HCT116 (cell line): ENCODE measurements around the gene TMCC1. TPM values are rescaled to one million over a fixed set of nuclear protein-coding genes. Genes with fewer than 3 reads are reported as not detected.

Experiments
- ATAC-seq: fragments of 200-7000 bp; cut with Tn5 transposase; 2 replicates; pipeline ENCODE4 v1.9.1; 2020; ENCODE audit warnings: mild to moderate bottlenecking, moderate library complexity
- BruUV-seq: library from RNA; stranded (reverse); fragments of 400-500 nt; replicated peaks from 2 replicates; lab custom pipeline; 2021; lab: Mats Ljungman, UMichigan
- CTCF ChIA-PET: fragments of 300-600 bp; sonication (Branson Sonifier 250); formaldehyde crosslinking; loops from one replicate; lab custom pipeline; 2021; ENCODE audit warnings: antibody characterized with exemption; lab: Charles Lee
- POLR2A ChIA-PET: fragments of 300-600, 350-600 bp; sonication (Branson Sonifier 250); formaldehyde crosslinking; loops from one replicate; lab custom pipeline; 2021; ENCODE audit warnings: antibody characterized with exemption; lab: Charles Lee
- RAD21 ChIA-PET, 2 experiments: fragments of 300-600 bp; sonication (Branson Sonifier 250); formaldehyde crosslinking; loops; one replicate each; lab custom pipeline; 2023; ENCODE audit warnings: low total read pairs in 2 of 2; ENCODE audit not compliant: uncharacterized antibody in 2 of 2, unreplicated experiment in 2 of 2, low non-redundant PET in 1 of 2; lab: Charles Lee
- DNase-seq: peaks from one replicate; pipeline ENCODE4 v3.0.0-alpha.2; 2010; ENCODE audit warnings: low read depth, low spot score
- H2AFZ ChIP-seq: fragments of 200-600 bp; shearing (Covaris generic), sonication (generic); 2 replicates; pipeline ENCODE4 v1.6.1; 2017; ENCODE audit warnings: low read depth, mixed run types, mixed read lengths, antibody characterized with exemption, low read length; ENCODE audit not compliant: poor library complexity, severe bottlenecking
- H3K27ac ChIP-seq: 2 replicates; pipeline ENCODE4 v1.5.1; 2012; ENCODE audit warnings: low read depth, low read length
- H3K27me3 ChIP-seq: fragments of 200-600 bp; sonication (generic); 2 replicates; pipeline ENCODE4 v1.6.1; 2016; ENCODE audit warnings: mixed run types, low read length, mixed read lengths; ENCODE audit not compliant: insufficient read depth
- H3K36me3 ChIP-seq, 2 experiments: fragments of 200-500 bp in 1 of 2; fragments of 200-600 bp in 1 of 2; sonication (Bioruptor generic) in 1 of 2; sonication (generic) in 1 of 2; 2 replicates each; pipeline versions ENCODE4 v1.5.1 to v1.6.1; 2014 to 2016; ENCODE audit warnings: low read length in 2 of 2, inconsistent platforms in 1 of 2, mixed read lengths in 1 of 2, mixed run types in 1 of 2; ENCODE audit not compliant: insufficient read depth in 2 of 2, control insufficient read depth in 1 of 2
- H3K4me1 ChIP-seq, 2 experiments: fragments of 200-600 bp in 1 of 2; sonication (generic) in 1 of 2; 2 replicates each; pipeline versions ENCODE4 v1.5.1 to v1.6.1; 2012 to 2017; ENCODE audit warnings: low read length in 2 of 2, inconsistent platforms in 1 of 2, mild to moderate bottlenecking in 1 of 2, mixed read lengths in 1 of 2, mixed run types in 1 of 2, moderate library complexity in 1 of 2; ENCODE audit not compliant: insufficient read depth in 2 of 2, control insufficient read depth in 1 of 2
- H3K4me2 ChIP-seq: fragments of 200-600 bp; sonication (generic); 2 replicates; pipeline ENCODE4 v1.6.1; 2017; ENCODE audit warnings: mixed run types, low read length, mixed read lengths
- H3K4me3 ChIP-seq, 2 experiments: fragments of 200-600 bp in 1 of 2; sonication (generic) in 1 of 2; replicated peaks in 1 of 2; 2 replicates each; pipeline ENCODE4 v1.5.1; 2011 to 2016; ENCODE audit warnings: low read length in 2 of 2, control low read depth in 1 of 2, low read depth in 1 of 2, mild to moderate bottlenecking in 1 of 2, mixed read lengths in 1 of 2, mixed run types in 1 of 2
- H3K79me2 ChIP-seq: fragments of 200-600 bp; sonication (generic); 2 replicates; pipeline ENCODE4 v1.6.1; 2017; ENCODE audit warnings: mild to moderate bottlenecking, mixed run types, low read length, moderate library complexity, mixed read lengths; ENCODE audit not compliant: insufficient read depth
- H3K9ac ChIP-seq: fragments of 200-600 bp; sonication (generic); 2 replicates; pipeline ENCODE4 v1.6.1; 2016; ENCODE audit warnings: low read length, mixed read lengths
- H3K9me2 ChIP-seq: fragments of 200-600 bp; sonication (generic), shearing (Covaris generic); 2 replicates; pipeline ENCODE4 v1.6.1; 2017; ENCODE audit warnings: mixed run types, mild to moderate bottlenecking, moderate library complexity; ENCODE audit not compliant: insufficient read depth
- H3K9me3 ChIP-seq, 2 experiments: fragments of 200-500 bp in 1 of 2; fragments of 200-600 bp in 1 of 2; sonication (Bioruptor generic) in 1 of 2; sonication (generic) in 1 of 2; 2 replicates each; pipeline ENCODE4 v1.6.1; 2014 to 2017; ENCODE audit warnings: low read length in 2 of 2, mixed read lengths in 2 of 2, inconsistent platforms in 1 of 2, low read depth in 1 of 2, mild to moderate bottlenecking in 1 of 2, mixed run types in 1 of 2, moderate library complexity in 1 of 2; ENCODE audit not compliant: control insufficient read depth in 1 of 2, insufficient read depth in 1 of 2
- H4K20me1 ChIP-seq: fragments of 200-600 bp; sonication (generic), shearing (Covaris generic); 2 replicates; pipeline ENCODE4 v1.6.1; 2017; ENCODE audit warnings: mixed run types, mild to moderate bottlenecking, moderate library complexity; ENCODE audit not compliant: insufficient read depth
- CEBPB ChIP-seq: IDR thresholded peaks from 2 replicates; pipeline ENCODE4 v1.6.1; 2012; ENCODE audit warnings: low read depth
- EGR1 ChIP-seq: IDR thresholded peaks from 2 replicates; pipeline ENCODE4 v1.6.1; 2012; ENCODE audit warnings: low read depth
- EZH2 ChIP-seq: fragments of 200-600 bp; sonication (generic); IDR thresholded peaks from 2 replicates; pipeline ENCODE4 v1.6.1; 2017; ENCODE audit warnings: antibody characterized with exemption, mixed run types
- EZH2phosphoT487 ChIP-seq: fragments of 200-600 bp; IDR thresholded peaks from 2 replicates; pipeline ENCODE4 v1.6.1; 2018; ENCODE audit warnings: antibody characterized with exemption, borderline replicate concordance
- FOSL1 ChIP-seq: IDR thresholded peaks from 2 replicates; pipeline ENCODE4 v1.6.1; 2012; ENCODE audit warnings: low read depth
- POLR2AphosphoS5 ChIP-seq: IDR thresholded peaks from 2 replicates; pipeline ENCODE4 v1.6.1; 2011; ENCODE audit warnings: mild to moderate bottlenecking, low read depth, low read length, moderate library complexity
- RAD21 ChIP-seq: IDR thresholded peaks from 2 replicates; pipeline ENCODE4 v1.6.1; 2012; ENCODE audit warnings: low read depth, mild to moderate bottlenecking
- REST ChIP-seq: IDR thresholded peaks from 2 replicates; pipeline ENCODE4 v1.6.1; 2012; ENCODE audit warnings: low read depth
- SIN3A ChIP-seq: IDR thresholded peaks from 2 replicates; pipeline ENCODE4 v1.6.1; 2012; ENCODE audit warnings: low read depth
- SP1 ChIP-seq: IDR thresholded peaks from 2 replicates; pipeline ENCODE4 v1.6.1; 2012; ENCODE audit warnings: low read depth
- SRF ChIP-seq: IDR thresholded peaks from 2 replicates; pipeline ENCODE4 v1.6.1; 2012; ENCODE audit warnings: low read depth
- TCF7L2 ChIP-seq: IDR thresholded peaks from 2 replicates; pipeline ENCODE4 v1.7.0; 2011; ENCODE audit warnings: borderline replicate concordance, inconsistent platforms; ENCODE audit not compliant: insufficient read depth, insufficient read length; ENCODE audit errors: extremely low read depth
- YY1 ChIP-seq: IDR thresholded peaks from 2 replicates; pipeline ENCODE4 v1.6.1; 2011; ENCODE audit warnings: low read length, low read depth, moderate library complexity, mild to moderate bottlenecking; ENCODE audit not compliant: insufficient replicate concordance; ENCODE audit errors: extremely low read depth
- ZFX ChIP-seq: fragments of 450-650 bp; IDR thresholded peaks from 2 replicates; pipeline ENCODE4 v1.6.1; 2017
- ZNF274 ChIP-seq: fragments of 200-500 bp; sonication (Bioruptor generic); IDR thresholded peaks from 2 replicates; pipeline ENCODE4 v1.6.1; 2014; ENCODE audit warnings: mild to moderate bottlenecking, low read depth, low read length, inconsistent platforms
- intact Hi-C: fragments of 100-400 bp; cut with micrococcal nuclease; formaldehyde crosslinking; loops from 2 replicates; pipeline ENCODE4 v1.10.0; 2022
- total RNA-seq: library from RNA; stranded (reverse); gene quantifications from one replicate; pipeline ENCODE4 v1.2.1, GENCODE V29; 2021; ENCODE audit not compliant: unreplicated experiment
- TF ChIP-seq, protein P1 (sequence below): IDR thresholded peaks from 2 replicates; pipeline ENCODE4 v1.6.1; 2011; ENCODE audit warnings: mild to moderate bottlenecking, low read length, moderate library complexity; ENCODE audit not compliant: insufficient replicate concordance; ENCODE audit errors: extremely low read depth
- TF ChIP-seq, protein P2 (sequence below): IDR thresholded peaks from 2 replicates; pipeline ENCODE4 v1.6.1; 2012
- TF ChIP-seq, protein P3 (sequence below): IDR thresholded peaks from 2 replicates; pipeline ENCODE4 v1.6.1; 2012

The TMCC1 gene
- total RNA-seq, 1 experiment from 2014 or later = 32.5 TPM

- Histone ChIP-seq H3K4me3 (no peak overlapping the region), H3K9ac (no peak overlapping the region), H3K27ac (no peak overlapping the region), H3K27me3 (no peaks in the 10 kb centered on the region), H3K4me1 (no peaks in the 10 kb centered on the region), H3K4me2 (no peak overlapping the region)
- POLR2A ChIA-PET = no interaction called here
- intact Hi-C loops = no loop called here
- TF ChIP-seq SIN3A (no peak), POLR2AphosphoS5 (no peak), RAD21 (no peak), CEBPB (no peak), REST (no peak), EGR1 (no peak), ZNF274 (no peak), FOSL1 (no peak), SP1 (no peak), EZH2phosphoT487 (no peak), ZFX (no peak), TCF7L2 (no peak), YY1 (no peak), SRF (no peak), EZH2 (no peak)
- TF ChIP-seq, protein P1, sequence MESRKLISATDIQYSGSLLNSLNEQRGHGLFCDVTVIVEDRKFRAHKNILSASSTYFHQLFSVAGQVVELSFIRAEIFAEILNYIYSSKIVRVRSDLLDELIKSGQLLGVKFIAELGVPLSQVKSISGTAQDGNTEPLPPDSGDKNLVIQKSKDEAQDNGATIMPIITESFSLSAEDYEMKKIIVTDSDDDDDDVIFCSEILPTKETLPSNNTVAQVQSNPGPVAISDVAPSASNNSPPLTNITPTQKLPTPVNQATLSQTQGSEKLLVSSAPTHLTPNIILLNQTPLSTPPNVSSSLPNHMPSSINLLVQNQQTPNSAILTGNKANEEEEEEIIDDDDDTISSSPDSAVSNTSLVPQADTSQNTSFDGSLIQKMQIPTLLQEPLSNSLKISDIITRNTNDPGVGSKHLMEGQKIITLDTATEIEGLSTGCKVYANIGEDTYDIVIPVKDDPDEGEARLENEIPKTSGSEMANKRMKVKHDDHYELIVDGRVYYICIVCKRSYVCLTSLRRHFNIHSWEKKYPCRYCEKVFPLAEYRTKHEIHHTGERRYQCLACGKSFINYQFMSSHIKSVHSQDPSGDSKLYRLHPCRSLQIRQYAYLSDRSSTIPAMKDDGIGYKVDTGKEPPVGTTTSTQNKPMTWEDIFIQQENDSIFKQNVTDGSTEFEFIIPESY = no peak
- TF ChIP-seq, protein P2, sequence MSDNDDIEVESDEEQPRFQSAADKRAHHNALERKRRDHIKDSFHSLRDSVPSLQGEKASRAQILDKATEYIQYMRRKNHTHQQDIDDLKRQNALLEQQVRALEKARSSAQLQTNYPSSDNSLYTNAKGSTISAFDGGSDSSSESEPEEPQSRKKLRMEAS = no peak
- TF ChIP-seq, protein P3, sequence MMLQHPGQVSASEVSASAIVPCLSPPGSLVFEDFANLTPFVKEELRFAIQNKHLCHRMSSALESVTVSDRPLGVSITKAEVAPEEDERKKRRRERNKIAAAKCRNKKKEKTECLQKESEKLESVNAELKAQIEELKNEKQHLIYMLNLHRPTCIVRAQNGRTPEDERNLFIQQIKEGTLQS = no peak
- TF ChIP-seq, all 23 proteins: peak for 0
- Histone ChIP-seq H3K9me2 (no peaks in the 10 kb centered on the region), H3K36me3 (no peaks in the 10 kb centered on the region), H2AFZ (no peak overlapping the region), H4K20me1 (no peaks in the 10 kb centered on the region), H3K79me2 (no peaks in the 10 kb centered on the region; the same call in 1 of the 2 replicates), H3K9me3 (no peaks in the 10 kb centered on the region)
- CTCF ChIA-PET = no interaction called here
- BruUV-seq = no TSS peak
- DNase-seq (no peak), ATAC-seq (no peak)
- RAD21 ChIA-PET = no interaction called here
Observed at GRCh38 chr3:129764090-129764489, 129.4 kb downstream of the TMCC1 start.
